ENCODE measurements around the gene BTBD6.
"Not testable (repeated sequence)": the region's sequence is repeated elsewhere in the genome, so short reads cannot be mapped to it uniquely, and the experiment has no call there.

BTBD6 gene

DNA sequence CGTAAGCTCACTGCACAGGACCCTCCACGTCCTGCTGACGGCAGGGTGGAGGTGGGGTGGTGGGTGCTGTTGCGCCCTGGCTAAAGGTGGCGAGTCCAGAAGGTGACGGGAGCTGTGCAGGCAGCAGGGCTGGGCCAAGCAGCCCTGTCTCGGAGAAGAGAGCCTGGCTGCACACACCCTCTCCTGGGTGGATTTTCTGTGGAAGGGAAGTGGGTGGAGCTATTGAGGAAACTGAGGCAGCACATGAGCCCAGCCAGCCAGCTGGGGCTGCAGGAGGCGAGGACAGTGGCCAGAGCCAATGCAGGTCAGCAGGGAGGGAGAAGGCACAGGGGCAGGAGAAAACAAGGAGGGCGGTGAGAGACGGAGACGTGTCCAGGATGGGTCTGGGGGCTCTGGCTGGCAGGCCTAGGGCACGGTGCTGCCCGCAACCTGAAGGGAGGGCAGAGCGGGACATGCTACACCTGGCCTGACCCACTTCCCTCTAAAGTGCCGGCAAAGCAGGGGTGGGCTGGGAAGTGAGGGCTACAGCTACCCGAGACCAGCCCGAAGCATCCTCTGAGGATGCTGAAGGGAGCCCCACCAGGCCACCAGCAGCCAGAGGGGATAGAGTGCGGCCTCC is 20.5 kb downstream of the BTBD6 start:
- no peak for DNase-seq (ENCODE audit: low read depth in 1 of 2, low spot score in 1 of 2)

GRCh38 chr14:105269405-105269804 is 21.1 kb downstream of the BTBD6 start:
- no peak for DNase-seq (ENCODE audit: low read depth in 1 of 2, low spot score in 1 of 2)

DNA sequence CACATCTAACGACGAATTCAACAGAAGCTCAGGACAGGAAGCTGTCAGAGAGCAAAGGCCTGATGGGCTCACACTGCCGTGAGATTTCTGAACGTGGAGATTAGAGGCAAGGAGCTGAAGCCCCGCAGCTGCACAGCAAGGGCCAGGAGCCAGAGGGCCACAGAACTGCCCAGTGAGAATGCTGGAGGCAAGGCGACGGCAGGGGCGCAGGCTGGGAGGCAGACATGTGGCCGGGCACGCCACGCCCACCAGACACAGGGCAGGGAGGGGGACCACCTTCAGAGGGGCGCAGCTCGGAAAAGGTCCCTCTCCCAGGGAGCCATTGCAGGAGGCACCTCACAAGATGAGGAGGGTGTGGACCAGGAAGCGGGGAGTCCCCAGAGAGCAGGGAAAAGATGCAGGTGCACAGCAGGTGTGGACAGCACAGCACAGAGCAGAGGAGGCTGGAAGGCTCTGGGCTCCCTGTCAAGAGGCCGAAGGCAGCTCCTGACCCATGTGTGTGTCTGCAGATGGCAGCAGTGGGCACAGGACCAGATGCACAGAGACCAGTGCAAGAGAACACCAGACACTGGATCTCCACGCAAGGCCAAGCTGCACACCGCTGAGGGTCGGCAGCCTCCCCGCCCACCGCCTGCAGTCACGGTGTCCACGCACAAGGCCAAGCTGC is 23.0 kb downstream of the BTBD6 start:
- no peak for DNase-seq (ENCODE audit: low read depth in 1 of 2, low spot score in 1 of 2)

DNA sequence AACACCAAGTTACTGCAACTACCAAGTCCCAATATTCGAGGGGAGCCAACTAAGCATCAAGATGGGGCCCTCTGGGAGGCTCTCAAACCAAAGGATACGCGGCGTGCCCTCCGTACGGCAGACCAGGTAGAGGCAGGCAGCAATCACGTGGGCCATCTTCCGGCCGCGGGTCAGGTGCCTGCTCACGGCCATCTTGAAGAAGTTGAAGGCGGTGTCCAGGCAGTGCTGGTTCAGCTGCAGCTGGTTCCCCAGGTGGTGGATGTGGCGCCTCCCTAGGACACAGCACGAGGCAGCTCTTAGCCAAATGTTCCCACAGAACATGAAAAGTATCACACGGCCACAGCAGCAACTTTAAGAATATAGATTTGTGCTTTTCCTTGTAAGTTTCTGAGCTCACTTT is 24.3 kb downstream of the BTBD6 start:
- DNase-seq (ENCODE audit: low read depth in 1 of 2, low spot score in 1 of 2) = no peak

DNA sequence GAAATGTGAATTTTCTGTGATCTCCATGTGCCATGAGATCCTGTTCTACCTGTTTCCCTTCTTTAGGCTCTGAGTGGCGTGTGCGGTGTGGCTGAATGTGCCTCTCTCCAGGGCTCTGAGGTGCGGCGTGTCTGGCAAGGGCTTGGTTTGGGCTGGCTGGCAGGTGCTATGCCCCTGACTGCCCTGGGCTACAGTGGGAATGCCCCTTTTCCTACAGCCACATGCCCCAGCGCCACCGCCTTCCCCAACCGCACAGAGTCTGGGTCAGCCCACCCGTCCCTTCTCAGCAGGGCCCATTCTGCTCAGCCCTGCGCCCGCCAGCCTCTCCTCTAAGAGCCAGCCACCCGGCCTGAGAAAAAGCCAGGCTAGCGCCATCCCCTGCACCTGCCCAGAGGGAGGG is 24.7 kb downstream of the BTBD6 start:
- no peak for DNase-seq (ENCODE audit: low read depth in 1 of 2, low spot score in 1 of 2)

- DNase-seq (ENCODE audit: low read depth in 1 of 2, low spot score in 1 of 2) = no peak
Observed at GRCh38 chr14:105274637-105275036, 26.3 kb downstream of the BTBD6 start.

DNA sequence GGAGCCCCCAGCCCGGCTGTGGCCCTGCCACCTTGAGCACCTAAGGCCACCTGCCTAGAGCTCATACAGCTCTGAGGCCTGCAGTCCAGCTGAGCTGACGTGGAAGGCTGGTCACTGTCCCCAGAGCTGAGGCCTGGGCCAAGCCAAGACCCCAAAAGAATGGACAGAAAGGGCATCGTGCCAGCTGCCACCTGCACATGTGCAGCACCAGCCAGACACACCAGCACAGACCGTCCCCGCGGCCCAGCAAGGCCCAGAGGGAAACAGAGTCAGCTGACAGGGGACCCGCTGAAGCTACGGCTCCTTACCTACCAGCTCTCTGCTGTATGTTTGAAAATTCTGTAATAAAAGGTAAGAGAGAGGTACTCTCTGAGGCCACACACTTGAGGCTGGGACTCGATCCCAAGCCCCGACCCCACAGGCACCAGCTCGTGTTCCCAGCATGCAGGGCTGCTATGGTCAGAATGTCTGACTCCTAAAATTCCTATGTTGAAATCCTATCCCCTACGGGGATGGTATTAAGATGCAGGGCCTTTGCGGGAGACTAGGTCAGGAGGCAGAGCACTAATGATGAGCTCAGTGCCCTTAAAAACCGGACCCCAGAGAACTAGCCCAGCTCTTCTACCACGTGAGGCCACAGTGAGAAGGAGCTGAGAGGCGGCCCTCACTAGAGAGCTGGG is 27.1 kb downstream of the BTBD6 start:
- DNase-seq (ENCODE audit: low read depth in 1 of 2, low spot score in 1 of 2) = no peak

DNA sequence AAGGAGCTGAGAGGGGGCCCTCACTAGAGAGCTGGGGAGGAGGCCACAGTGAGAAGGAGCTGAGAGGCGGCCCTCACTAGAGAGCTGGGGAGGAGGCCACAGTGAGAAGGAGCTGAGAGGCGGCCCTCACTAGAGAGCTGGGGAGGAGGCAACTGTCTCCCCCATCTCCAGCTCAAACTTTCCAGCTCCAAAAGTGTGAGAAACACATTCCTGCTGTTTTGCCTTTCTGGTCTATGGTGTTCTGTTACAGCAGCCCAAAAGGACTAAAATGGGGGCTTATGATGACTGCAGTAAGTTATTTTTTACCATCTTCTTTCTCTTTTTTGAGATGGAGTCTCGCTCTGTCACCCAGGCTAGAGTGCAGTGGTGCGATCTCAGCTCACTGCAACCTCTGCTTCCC is 29.1 kb downstream of the BTBD6 start:
- DNase-seq (ENCODE audit: low read depth in 1 of 2, low spot score in 1 of 2) = not testable (repeated sequence)

DNA sequence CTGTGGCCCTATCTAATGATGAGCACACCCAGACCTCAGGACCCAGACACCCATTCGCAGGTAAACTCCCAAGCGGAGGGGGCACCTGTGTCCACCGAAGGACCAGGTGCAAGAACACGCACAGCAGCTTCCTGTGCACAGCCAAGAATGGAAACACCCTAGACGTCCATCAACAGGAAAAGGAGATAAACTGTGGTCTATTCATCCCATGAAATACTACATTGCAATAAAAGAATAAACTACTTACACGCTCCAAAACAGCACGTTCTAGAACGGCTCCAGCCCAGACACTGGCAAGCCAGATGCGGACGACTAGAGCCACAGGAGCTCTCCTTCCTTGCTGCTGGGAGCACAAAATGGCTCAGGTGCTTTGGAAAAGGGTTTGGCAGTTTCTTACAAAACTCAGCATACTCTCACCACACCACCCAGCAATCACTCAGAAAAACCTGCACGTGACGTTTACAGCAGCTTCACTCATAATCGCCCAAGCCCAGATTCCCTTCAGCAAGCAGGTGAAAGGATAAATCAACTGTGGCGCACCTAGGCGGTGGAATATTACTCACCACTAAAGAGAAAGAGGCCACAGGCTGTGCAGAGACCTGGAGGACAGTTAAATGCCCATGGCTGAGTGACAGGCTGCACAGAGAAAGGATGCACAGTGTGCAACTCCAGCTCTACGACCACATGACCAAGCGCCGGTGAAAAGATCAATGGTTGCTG is 31.5 kb downstream of the BTBD6 start:
- DNase-seq (ENCODE audit: low read depth in 1 of 2, low spot score in 1 of 2) = no peak

DNA sequence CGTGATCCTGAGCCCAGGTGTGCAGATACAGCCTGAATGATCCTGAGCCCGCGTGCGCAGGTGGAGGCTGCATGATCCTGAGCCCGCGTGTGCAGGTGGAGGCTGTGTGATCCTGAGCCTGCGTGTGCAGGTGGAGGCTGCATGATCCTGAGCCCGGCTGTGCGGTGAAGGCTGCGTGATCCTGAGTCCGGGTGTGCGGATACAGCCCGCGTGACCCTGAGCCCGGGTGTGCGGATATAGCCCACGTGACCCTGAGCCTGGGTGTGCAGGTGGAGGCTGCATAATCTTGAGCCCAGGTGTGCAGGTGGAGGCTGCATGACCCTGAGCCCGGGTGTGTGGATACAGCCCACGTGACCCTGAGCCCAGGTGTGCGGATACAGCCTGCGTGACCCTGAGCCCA is 32.2 kb downstream of the BTBD6 start:
- DNase-seq (ENCODE audit: low read depth in 1 of 2, low spot score in 1 of 2) = no peak

DNA sequence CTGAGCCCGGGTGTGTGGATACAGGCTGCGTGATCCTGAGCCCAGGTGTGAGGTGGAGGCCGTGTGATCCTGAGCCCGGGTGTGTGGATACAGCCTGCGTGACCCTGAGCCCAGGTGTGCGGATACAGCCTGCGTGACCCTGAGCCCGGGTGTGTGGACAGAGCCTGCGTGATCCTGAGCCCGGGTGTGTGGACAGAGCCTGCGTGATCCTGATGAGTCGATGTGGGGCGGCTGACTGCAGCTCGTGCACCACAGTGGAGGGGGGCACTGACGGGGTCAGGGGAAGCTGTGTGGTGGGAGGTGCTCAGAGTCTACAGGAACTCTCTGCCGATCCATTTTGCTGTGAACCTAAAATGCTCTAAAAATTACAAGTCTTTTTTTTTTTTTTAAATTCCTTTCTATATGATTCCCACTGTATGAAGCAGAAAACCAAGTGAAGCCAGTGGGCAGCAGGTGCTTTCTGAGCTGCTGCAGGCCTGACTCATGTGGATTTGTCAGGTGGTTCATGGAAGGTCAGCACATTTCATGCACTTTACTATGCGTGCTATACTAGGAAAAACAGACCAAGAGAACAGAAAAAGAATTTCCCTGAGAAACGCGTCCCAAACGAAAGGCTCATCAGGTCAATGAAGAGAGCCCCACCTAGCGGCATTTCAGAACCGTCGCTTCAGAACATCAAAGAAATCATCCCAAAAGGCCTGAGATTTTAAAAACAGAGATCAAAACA is 33.2 kb downstream of the BTBD6 start:
- no peak for DNase-seq (ENCODE audit: low read depth in 1 of 2, low spot score in 1 of 2)

DNA sequence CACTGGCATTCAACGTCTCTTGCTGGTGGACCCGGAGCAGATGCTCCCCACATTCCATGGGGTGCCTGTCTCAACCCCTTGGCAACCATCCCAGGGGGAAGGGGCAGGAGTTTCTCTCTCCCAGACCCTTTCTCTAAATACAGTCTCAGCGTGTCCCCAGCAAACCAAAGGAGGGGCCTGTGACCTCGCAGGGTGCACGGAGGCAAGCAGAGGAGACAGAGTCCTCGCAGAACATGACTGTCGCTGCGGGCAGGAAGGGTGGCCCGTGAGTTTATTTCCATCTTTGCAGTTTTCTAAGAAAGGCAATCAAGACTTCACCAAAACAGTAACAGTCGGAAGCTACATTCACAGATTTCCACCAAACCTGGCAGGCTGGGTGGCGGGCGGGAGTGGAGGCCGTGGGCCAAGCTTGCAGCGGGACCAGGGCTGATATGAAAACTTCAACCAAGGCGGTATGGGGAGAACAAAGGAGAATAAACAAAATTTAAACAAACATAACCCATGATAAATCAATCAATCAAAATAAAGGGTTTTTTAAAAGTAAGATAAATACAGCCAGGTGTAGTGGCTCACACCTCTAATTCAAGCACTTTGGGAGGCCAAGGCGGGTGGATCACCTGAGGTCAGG is 33.9 kb downstream of the BTBD6 start:
- DNase-seq (ENCODE audit: low read depth in 1 of 2, low spot score in 1 of 2) = no peak

GRCh38 chr14:105283028-105283427 is 34.7 kb downstream of the BTBD6 start:
- no peak for DNase-seq (ENCODE audit: low read depth in 1 of 2, low spot score in 1 of 2)

DNA sequence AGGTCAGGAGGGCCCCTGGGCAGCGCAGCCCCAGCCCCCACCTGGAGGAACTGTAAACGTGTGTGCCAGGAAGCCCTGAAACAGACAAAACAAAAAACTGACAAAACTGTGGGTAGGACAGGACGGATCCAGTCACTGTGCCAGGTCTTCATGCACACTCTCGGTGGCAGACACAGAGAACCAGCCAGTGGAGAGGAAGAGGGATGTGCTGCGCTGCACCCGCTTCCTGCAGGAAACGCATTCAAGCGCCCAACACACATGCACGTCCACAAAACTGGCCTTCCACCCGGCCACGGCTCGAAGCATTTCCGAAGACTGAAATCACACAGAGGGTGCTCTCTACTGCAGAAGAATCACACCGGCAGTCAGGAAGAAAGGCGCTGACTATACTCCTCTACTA is 35.6 kb downstream of the BTBD6 start:
- no peak for DNase-seq (ENCODE audit: low read depth in 1 of 2, low spot score in 1 of 2)

DNA sequence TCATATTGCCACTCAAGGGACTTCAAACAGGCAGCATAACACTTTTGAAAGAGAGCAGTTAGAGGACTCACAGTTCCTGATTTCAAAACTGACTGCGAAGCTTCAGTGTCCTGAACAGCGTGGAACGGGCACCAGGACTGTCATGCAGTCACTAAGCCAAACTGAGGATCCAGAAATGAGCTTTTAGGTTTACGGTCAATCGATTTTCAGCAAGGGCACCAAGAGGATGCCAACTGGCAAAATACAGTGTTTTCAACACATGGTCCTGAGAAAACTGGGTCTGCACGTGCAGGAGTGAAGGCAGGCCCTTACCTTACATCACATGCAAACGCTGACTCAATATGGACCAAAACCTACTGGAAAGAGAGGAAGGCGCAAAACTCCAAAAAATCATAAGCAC is 36.8 kb downstream of the BTBD6 start:
- no peak for DNase-seq (ENCODE audit: low read depth in 1 of 2, low spot score in 1 of 2)

- DNase-seq (ENCODE audit: low read depth in 1 of 2, low spot score in 1 of 2) = no peak
Observed at GRCh38 chr14:105286759-105287144, 38.4 kb downstream of the BTBD6 start.

DNA sequence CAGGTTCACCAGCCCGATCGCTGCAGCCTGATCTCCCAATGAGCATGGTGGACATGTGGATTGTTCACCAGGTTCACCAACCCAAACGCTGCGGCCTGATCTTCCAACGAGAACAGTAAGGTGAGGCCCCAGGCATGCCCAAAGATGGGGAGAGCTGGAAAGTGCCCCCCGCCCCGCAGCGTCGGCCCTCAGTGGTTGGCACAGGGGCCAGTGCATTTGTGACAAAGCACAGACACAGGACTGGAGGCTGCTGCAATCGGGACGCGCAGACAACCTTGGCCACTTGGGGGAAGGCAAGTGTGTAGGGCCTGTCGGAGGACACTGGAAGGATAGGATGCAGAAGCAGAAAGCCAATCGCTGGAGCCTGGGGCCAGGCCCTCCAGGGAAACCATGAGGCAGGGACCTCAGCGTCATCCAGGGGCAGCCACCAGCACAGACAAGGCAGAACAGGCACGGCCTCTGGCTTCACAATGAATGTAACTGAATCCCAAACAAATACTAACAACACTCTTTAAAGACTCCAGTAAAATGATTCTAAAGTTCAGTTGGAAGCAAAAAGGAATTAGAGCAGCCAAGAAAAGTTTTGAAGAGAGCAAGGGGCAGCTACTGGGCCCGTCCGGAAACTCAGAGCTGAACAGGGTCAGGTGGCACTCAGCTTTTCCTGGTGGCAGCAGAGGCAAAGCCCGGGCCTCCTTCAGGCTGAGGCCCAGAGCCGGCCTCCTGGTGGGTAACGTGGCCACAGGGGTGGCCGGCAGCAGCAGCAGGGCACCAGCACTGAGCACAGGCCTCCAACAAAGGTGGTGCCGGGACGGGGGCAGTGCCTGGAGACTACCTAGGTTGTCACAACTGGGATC is 39.1 kb downstream of the BTBD6 start:
- DNase-seq (ENCODE audit: low read depth in 1 of 2, low spot score in 1 of 2) = no peak

DNA sequence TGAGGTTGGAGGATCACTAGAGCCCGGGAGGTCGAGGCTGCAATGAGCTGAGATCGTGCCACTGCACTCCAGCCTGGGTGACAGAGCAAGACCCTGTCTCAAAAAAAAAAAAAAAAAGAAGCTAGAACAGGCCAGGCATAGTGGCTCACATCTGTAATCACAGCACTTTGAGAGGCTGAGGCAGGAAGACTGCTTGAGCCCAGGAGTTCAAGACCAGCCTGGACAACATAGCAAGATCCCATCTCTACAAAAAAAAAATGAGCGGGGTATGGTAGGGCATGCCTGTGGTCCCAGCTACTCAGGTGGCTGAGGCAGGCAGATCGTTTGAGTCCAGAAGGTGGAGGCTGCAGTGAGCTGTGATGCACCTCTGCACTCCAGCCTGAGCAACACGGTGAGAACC is 40.6 kb downstream of the BTBD6 start:
- DNase-seq (ENCODE audit: low read depth in 1 of 2, low spot score in 1 of 2) = not testable (repeated sequence)

GRCh38 chr14:105290621-105291346 is 42.5 kb downstream of the BTBD6 start:
- no peak for DNase-seq (ENCODE audit: low read depth in 1 of 2, low spot score in 1 of 2)

All from stimulated activated CD4-positive, alpha-beta T cell treated with anti-CD3 and anti-CD28 coated beads, Interleukin-15, amount 100 ng/mL, for 1 hour (primary cell).